ENCODE data around the gene TAF12. TPM values are rescaled to one million over a fixed set of nuclear protein-coding genes. Genes with fewer than 3 reads are reported as not detected.

The TAF12 gene
- total and polyA plus RNA-seq, 4 donors: 15.2 to 29.3 (median 26.7) TPM

DNA sequence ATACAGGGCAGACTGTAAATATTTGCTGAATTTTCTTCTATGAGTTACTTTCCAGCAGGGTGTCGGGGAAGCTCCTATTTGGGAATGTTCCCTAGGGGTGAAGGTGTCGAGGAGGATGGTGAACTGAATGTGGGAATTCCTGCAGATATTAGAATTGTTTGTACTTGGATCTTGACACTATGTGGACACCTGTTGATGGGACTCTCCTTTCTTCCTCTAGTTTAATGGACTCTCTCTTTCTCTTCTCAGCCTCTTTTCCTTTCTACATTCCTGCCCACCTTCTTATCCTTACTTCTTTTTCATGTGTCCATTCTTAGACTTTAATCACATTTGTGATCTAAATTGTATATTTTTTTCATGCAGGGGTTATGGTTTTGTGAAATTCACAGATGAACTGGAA lies 75.9 kb downstream of the TAF12 start:
- H3K27me3 ChIP-seq (ENCODE audit: control insufficient read depth in 3 of 3, insufficient read depth in 3 of 3, low read length in 2 of 3): no peaks in the 10 kb centered on the region
- no peak for DNase-seq
- H3K4me3 ChIP-seq: no peak overlapping the region
- H3K9me3 ChIP-seq (ENCODE audit: control insufficient read depth in 4 of 4, insufficient read depth in 3 of 4, low read length in 3 of 4): no peaks in the 10 kb centered on the region
- 90 to 95% methylated on average over 2 of the region's 2 CpGs for WGBS, 2 donors
- ATAC-seq (ENCODE audit: insufficient read depth, low FRiP score): no peak
- H3K9ac ChIP-seq (ENCODE audit: insufficient read depth in 1 of 2, low read length in 2 of 2): no peak overlapping the region
- TF ChIP-seq, protein P1, sequence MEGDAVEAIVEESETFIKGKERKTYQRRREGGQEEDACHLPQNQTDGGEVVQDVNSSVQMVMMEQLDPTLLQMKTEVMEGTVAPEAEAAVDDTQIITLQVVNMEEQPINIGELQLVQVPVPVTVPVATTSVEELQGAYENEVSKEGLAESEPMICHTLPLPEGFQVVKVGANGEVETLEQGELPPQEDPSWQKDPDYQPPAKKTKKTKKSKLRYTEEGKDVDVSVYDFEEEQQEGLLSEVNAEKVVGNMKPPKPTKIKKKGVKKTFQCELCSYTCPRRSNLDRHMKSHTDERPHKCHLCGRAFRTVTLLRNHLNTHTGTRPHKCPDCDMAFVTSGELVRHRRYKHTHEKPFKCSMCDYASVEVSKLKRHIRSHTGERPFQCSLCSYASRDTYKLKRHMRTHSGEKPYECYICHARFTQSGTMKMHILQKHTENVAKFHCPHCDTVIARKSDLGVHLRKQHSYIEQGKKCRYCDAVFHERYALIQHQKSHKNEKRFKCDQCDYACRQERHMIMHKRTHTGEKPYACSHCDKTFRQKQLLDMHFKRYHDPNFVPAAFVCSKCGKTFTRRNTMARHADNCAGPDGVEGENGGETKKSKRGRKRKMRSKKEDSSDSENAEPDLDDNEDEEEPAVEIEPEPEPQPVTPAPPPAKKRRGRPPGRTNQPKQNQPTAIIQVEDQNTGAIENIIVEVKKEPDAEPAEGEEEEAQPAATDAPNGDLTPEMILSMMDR (IDR thresholded peaks at IDR 0.05; ENCODE audit: control extremely low read depth, extremely low read depth): no peak
- H3K27ac ChIP-seq (ENCODE audit: low read depth in 1 of 2, low read length in 1 of 2): no peak overlapping the region
- H3K4me1 ChIP-seq (ENCODE audit: control insufficient read depth in 5 of 5, insufficient read depth in 5 of 5, low read length in 5 of 5): no peaks in the 10 kb centered on the region
- H3K36me3 ChIP-seq (ENCODE audit: control insufficient read depth in 4 of 4, insufficient read depth in 4 of 4, low read length in 4 of 4): peaks cover 30 to 39% (median 36%) of the 10 kb centered on the region in 4 donors

DNA sequence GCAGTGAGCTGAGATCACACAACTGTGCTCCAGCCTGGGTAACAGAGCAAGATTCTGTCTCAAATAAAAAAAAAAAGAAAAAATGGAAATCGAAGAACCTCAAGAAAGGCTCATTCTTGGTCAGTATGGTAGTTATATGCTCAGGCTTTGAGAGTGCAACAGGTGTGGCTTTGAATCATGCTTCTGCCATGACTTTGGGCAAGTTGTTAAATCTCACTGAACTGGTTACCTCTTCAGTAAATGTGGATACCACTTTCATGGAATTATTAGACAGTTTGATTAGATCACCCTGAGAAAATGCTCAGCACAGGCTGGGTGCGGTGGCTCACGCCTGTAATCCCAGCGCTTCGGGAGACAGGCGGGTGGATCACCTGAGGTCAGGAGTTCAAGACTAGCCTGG lies 77.1 kb downstream of the TAF12 start:
- Histone ChIP-seq H3K4me1 (ENCODE audit: control insufficient read depth in 5 of 5, insufficient read depth in 5 of 5, low read length in 5 of 5) (no peaks in the 10 kb centered on the region), H3K36me3 (ENCODE audit: control insufficient read depth in 4 of 4, insufficient read depth in 4 of 4, low read length in 4 of 4) (peaks cover 24 to 39% (median 37%) of the 10 kb centered on the region in 4 donors), H3K4me3 (no peak overlapping the region), H3K9me3 (ENCODE audit: control insufficient read depth in 4 of 4, insufficient read depth in 3 of 4, low read length in 3 of 4) (no peaks in the 10 kb centered on the region), H3K27ac (ENCODE audit: low read depth in 1 of 2, low read length in 1 of 2) (no peak overlapping the region), H3K27me3 (ENCODE audit: control insufficient read depth in 3 of 3, insufficient read depth in 3 of 3, low read length in 2 of 3) (no peaks in the 10 kb centered on the region), H3K9ac (ENCODE audit: insufficient read depth in 1 of 2, low read length in 2 of 2) (no peak overlapping the region)
- WGBS, 2 donors: 98 to 100% methylated on average over 6 of the region's 6 CpGs
- DNase-seq (no peak), ATAC-seq (ENCODE audit: insufficient read depth, low FRiP score) (no peak)
- TF ChIP-seq, protein P1 (IDR thresholded peaks at IDR 0.05; ENCODE audit: control extremely low read depth, extremely low read depth): no peak

DNA sequence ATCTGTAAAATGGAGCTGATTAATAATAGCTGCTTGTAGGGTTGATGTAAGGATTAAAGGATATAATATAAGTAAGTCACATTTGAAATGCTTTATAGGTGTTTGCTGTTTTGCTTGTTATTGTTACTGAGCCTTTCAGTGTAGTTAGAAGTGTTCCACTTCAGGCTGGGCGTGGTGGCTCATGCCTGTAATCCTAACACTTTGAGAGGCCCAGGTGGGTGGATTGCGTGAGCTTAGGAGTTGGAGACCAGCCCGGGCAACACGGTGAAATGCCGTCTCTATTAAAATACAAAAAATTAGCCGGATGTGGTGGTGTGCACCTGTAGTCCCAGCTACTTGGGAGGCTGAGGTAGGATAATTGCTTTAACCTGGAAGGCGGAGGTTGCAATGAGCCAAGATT lies 77.8 kb downstream of the TAF12 start:
- peak; percentile 47 for ATAC-seq (ENCODE audit: insufficient read depth, low FRiP score)
- DNase-seq: no peak

More for the DNA sequence above, 77.8 kb downstream of the TAF12 start:
- H3K9ac ChIP-seq (ENCODE audit: insufficient read depth in 1 of 2, low read length in 2 of 2): no peak overlapping the region
- H3K4me1 ChIP-seq (ENCODE audit: control insufficient read depth in 5 of 5, insufficient read depth in 5 of 5, low read length in 5 of 5): no peaks in the 10 kb centered on the region
- no peaks in the 10 kb centered on the region for H3K27me3 ChIP-seq (ENCODE audit: control insufficient read depth in 3 of 3, insufficient read depth in 3 of 3, low read length in 2 of 3)
- no peak overlapping the region for H3K4me3 ChIP-seq
- TF ChIP-seq, protein P1 (IDR thresholded peaks at IDR 0.05; ENCODE audit: control extremely low read depth, extremely low read depth): no peak
- no peak overlapping the region for H3K27ac ChIP-seq (ENCODE audit: low read depth in 1 of 2, low read length in 1 of 2)
- 82 to 94% methylated on average over 7 of the region's 7 CpGs for WGBS, 2 donors
- H3K9me3 ChIP-seq (ENCODE audit: control insufficient read depth in 4 of 4, insufficient read depth in 3 of 4, low read length in 3 of 4): no peaks in the 10 kb centered on the region
- peaks cover 31 to 44% (median 40%) of the 10 kb centered on the region in 4 donors for H3K36me3 ChIP-seq (ENCODE audit: control insufficient read depth in 4 of 4, insufficient read depth in 4 of 4, low read length in 4 of 4)
